NCI-H2029 treated with DMSO at 0.1 percent for 48 hours (cell line): ENCODE results near the gene DNAH1.

Experiments used
- DNase-seq: peaks from one replicate; lab custom pipeline; 2025; lab: John Stamatoyannopoulos, UW

The DNAH1 gene

DNA sequence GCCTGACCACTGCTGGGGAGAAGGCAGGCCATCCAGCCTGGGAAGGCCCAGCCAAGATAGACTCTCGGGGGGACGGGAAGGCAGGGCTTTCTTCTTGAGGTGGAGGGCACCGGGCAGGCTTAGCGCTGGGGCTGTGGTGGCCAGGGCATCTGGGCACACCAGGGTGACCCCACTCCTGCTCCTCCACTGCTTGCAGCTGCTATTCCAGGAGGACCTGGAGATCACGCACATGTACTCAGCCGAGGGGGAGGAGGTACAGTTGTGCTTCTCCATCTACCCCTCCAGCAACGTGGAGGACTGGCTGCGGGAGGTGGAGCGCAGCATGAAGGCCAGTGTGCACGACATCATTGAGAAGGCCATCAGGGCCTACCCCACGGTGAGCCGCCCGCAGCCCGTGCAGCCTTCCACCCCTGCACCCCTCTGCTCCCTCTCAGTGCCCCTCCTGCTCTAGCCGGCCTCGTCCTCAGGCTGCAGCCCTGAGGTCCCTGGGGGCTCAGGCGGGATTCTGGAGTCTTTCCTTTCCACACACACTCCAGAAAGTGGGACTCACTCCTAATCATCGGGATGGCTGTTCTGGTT, 42.3 kb downstream of the DNAH1 start:
- no peak for DNase-seq

DNA sequence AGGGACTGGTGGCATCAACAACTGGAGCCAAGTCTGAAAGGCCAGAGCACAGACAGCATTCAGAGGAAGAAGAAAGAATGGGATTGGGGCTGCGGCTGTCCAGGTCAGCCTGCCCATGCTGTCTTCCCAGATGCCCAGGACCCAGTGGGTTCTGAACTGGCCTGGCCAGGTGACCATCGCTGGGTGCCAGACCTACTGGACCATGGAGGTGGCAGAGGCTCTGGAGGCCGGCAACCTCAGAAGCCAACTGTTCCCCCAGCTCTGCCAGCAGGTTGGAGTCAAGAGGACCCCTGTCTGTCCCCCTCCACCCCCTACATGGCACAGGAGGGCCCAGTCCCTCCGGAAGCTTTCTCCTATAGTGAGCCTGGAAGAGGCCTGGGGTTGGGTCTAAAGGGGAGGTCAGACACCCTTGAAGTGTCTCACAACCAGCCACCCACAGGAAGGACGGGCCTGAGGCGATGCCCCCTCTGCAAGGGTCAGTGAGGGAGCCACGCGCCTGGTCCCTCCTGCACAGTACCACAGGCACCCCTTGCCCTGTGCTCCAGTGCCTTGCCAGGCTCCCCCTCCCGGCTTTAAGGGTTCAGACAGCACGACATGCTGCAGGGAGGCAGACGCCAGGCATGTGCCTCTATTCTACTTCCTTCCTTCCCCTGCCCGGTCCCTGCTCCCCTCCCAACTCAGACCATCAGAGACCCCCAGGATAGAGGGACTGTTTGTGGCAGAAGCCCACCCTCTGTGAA, 43.2 kb downstream of the DNAH1 start:
- DNase-seq, result no peak

DNA sequence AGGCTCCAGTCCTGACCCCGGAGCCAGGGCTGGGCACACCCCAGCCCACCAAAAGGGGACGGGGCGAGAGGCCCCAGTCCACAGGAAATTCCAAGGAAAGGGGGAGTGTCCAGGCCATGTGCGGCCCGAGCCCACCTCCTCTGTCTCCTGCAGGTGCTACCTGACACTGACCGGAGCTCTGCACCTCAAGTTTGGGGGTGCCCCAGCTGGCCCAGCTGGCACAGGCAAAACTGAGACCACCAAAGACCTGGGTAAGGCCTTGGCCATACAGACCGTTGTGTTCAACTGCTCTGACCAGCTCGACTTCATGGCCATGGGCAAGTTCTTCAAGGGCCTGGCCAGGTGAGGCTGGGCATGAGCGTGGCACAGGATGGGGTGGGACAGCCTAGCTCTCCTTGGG, 44.9 kb downstream of the DNAH1 start:
- DNase-seq, result no peak

DNA sequence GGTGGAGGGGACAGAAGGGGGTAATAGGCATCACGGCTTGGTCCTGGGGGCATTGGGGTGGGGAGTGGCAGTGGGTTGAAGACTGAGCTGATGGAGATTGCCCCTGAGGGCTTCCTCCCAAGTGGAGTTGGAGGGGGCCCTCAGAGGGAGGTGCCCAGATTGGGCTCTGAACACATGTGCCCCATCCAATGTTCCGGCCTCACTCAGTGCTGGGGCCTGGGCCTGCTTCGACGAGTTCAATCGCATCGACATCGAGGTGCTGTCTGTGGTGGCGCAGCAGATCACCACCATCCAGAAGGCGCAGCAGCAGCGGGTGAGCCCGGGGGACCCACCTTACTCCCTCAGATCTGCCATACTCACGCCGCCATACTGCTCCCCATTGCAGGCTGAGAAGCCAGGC, 45.3 kb downstream of the DNAH1 start:
- DNase-seq, result no peak

DNA sequence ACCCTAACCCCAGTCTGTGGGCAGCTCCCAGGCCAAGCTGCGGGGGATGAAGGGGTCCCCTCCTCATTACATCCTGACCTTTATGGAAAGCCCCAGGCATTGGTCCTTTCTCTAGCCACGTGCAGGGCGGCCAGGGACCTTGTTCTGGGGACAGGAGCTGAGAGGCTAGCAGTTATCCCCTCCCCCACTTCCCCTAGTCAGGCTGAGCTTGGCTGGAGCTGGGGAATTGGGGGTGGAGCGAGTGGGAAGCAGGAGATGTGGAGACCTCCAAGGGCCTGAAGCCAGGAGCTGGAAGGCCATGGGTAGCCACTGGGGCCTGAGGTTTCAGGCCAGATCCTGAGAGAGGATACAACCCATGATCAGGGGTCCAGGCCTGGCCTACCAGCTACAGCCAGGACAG, 45.8 kb downstream of the DNAH1 start:
- DNase-seq, result no peak

DNA sequence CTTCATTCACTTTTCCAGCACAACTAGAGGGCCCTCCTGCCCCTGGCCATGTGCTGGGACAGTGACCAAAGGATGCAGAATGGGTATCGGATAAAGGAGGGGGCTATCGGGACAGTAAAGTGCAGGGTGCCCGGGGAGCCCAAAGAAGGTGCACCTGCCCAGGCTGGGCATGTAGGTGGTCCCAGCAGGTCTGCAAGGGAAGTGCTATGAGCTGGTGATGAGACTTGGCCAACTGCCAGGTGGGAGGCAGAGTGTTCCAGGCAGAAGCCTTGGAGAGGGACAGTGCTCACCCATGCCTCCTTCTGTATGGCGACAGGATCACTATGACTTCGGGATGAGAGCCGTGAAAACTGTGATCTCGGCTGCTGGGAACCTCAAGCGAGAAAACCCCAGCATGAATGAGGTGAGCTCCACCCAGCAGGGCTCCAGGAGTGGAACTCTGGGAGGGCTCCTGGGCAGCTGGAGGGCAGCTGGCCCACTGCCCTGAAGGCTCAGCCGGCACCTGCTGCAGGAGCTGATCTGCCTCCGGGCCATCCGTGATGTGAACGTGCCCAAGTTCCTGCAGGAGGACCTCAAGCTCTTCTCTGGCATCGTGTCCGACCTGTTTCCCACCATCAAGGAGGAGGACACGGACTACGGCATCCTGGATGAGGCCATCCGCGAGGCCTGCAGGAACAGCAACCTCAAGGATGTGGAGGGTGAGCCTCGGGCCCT, 48.4 kb downstream of the DNAH1 start:
- DNase-seq, result no peak

DNA sequence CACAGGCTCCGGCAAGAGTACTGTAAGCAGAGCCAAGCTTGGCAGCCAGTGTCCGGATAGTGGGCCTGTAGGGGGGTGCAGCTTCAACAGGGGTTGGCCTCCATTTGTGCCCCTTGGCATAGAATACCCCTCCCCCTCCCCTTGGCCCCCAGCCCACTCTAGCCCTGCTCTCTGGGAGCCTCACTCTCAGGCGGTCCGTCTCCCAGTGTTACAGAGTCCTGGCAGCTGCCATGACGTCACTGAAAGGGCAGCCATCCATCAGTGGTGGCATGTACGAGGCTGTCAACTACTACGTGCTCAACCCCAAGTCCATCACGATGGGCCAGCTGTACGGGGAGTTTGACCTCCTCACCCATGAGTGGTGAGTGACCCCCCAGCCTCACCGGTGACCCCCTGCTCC, 50.4 kb downstream of the DNAH1 start:
- DNase-seq, result no peak

DNA sequence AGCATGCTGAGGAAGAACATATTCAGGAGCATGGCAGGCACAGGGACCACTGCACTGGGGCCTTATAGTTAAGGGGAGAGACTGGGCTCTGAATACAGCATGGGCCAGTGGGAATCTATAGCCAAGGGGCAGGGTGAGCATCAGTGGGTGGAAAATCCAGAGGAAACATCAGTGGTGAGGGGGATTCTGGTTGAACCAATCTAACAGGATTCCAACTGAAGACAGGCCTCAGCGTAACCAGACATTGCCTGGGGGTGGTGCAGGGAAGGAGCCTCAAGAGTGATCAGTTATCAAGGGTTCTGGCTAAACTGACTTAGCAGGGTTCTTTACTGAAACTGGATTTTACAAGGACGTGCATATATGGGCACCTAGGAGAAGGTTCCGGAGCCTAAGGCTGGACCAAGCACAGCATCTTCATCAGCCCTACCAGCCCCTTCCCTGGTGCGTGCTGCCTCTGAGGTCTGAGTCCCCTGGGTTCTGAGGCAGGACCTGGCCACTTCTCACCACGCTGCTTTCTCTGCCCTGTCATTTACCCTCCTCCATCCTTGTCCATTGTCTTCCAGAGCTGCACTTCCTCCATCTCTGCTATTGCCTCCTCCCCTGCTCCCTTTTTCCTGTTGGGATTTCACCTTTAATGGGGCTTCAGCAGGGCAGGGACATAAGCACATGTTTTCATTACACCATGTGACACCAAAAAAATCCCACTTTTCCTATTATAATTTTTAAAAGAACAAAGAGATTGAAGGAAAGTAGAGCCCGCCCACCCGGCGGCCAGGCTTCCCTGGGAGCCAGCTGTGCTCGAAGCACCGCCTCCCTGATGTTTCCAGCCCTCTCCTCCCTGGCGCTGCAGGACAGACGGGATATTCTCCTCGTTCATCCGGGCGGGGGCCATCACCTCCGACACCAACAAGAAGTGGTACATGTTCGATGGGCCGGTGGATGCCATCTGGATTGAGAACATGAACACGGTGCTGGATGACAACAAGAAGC, 52.1 kb downstream of the DNAH1 start:
- DNase-seq, result no peak

DNA sequence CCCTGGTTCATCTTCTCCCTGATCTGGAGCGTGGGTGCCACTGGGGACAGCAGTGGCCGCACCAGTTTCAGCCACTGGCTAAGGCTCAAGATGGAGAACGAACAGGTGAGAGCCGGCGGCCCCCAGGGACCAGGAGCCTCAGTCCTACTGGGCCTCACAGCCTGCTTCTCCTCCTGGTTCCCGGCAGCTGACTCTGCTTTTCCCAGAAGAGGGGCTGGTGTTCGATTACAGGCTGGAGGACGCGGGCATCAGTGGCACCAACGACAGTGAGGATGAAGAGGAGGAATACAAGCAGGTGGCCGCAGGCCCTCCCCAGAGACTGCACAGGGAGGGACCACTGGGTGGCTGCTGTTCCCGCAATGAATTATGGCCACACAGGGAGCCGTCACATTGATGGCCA, 54.4 kb downstream of the DNAH1 start:
- DNase-seq, result no peak

DNA sequence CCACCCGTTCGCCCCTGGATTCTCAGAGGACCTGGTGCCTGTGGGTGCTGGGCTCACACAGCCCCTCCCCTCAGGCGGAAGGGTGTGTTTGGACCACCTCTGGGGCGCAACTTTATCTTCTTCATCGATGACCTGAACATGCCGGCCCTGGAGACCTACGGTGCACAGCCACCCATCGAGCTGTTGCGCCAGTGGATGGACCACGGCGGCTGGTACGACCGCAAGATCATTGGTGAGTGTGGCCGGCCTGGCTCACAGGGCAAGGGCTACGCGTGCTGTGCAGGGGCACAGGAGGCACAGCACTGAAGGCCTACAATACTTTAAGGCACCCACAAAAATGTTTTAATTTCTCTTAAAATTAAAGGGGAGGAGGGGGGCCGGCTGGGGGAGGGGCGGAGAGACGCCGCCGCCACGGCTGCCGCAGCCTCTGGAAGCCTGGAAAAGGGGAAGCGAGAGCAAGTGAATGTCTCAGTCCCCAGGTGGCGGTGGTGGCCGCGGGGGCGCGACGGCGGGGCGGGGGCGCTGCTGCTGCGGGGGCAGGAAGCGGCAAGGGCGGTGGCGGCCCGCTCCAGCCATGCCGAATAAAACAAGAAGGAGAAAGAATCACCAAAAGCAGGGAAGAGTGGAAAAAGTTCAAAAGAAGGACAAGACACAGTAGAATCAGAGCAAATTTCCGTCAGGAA, 56.8 kb downstream of the DNAH1 start:
- no peak for DNase-seq

DNA sequence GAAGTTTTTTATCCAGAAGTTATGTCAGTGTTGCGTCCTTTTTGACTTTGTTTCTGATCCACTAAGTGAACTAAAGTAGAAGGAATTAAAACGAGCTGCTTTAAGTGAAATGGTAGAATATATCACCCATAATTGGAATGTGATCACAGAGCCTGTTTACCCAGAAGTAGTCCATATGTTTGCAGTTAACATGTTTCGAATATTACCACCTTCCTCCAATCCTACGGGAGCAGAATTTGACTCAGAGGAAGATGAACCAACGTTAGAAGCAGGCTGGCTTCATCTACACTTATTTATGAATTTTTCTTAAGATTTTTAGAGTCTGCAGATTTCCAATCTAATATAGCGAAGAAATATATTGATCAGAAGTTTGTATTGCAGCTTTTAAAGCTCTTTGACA, 57.6 kb downstream of the DNAH1 start:
- no peak for DNase-seq

DNA sequence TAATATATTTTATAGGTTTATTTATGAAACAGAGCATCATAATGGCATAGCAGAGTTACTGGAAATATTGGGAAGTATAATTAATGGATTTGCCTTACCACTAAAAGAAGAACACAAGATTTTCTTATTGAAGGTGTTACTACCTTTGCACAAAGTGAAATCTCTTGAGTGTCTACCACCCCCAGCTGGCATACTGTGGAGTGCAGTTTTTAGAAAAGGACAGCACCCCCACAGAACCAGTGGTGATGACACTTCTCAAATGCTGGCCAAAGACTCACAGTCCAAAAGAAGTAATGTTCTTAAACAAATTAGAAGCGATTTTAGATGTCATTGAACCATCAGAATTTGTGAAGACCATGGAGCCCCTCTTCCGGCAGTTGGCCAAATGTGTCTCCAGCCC, 58.1 kb downstream of the DNAH1 start:
- DNase-seq, result no peak

DNA sequence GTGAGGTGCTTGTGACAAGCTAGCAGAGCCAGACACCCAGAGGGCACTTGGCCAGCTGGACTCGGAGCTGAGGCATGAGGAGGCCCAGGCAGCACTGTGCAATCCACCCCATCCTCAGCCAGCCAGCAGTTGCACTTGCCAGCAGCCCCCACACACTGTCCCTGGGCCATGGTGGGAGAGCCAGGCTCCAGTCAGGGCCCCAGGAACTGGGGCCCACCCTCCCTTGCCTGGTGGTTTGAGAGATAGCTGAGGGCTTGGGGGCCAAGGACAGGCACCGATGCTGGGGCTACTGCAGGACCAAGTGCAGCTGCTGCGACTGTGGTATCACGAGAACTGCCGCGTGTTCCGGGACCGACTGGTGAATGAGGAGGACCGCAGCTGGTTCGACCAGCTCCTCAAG, 63.5 kb downstream of the DNAH1 start:
- no peak for DNase-seq

DNA sequence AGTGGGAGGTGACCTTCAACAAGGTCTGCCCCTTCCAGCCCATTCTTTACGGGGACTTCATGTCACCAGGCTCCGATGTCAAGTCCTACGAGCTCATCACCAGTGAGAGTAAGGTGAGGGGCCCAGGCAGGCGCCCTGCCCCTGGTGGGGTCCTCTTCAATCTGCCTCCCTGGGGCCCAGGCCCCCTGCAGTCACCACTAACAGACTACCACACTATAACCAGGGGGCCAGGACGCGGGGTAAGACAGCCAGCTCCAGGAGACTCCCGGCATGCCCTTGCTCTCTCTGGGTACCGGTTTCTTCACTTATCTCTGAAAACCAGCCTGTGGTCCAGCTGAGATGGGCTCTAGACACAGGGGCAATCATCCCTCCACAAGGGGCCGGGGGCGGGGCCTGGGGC, 63.9 kb downstream of the DNAH1 start:
- DNase-seq, result no peak

DNA sequence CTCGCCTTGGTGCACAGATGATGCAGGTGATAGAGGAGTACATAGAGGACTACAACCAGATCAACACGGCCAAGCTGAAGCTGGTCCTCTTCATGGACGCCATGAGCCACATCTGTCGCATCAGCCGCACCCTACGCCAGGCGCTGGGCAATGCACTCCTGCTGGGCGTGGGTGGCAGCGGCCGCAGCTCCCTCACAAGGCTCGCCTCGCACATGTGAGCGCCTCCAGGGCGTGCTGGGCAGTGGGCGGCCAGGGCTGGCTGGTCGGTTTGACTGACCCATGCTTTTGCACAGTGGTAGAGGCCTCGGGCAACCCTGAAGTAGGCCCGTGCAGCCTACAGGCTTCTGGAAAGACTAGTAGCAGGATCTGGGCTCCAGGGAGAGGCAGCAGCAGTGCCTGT, 65.5 kb downstream of the DNAH1 start:
- DNase-seq, result no peak

DNA sequence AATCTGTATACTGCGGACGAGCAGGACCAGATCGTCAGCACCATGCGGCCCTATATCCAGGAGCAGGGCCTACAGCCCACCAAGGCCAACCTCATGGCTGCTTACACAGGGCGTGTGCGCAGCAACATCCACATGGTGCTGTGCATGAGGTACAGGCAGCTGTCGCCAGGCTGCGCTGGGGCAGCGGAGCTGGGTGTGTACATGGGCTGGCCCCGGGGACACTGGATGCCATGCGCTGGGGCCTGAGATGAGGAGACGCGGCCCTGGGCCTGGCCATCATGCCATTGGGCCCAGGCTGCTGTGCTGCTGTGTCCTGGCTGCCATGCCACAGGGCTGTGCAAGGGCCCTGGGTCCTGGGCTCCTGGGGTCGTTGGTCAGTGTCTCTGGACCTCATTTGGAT, 67.3 kb downstream of the DNAH1 start:
- no peak for DNase-seq

DNA sequence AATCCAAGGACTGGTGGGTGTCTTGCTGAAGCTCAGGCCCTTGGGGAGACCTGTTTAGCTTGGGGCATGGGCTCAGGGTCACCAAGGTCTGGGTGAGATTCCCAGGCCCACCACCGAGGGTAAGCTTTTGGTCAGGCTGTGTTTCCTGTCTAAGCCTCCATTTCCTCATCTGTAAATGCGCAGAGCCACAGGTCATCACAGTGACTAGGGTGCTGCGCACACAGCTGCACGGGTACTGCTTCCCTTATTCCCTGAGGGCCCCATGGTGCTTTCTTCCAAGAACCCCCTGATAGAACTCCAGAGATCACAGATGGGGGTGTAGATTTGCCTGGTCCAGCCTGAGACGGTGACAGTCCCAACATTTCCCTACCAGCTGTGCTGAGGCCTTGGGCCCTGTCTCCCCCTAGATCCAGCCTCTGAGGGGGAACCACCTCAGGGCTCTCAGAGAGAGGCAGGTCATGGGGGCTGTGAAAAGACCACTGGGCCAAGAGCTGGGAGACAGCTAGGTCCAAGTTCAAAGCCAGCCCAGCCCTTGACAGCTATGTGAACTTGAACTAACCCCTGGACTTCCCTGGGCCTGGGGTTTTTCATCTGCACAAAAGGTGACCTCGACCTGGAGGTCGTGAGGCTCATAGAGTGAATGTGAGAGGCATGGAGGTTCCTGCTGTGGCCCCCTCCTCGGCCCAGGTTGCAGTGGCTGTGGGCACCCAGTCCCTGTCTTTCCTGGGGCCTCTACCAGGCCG, 68.1 kb downstream of the DNAH1 start:
- DNase-seq, result no peak

DNA sequence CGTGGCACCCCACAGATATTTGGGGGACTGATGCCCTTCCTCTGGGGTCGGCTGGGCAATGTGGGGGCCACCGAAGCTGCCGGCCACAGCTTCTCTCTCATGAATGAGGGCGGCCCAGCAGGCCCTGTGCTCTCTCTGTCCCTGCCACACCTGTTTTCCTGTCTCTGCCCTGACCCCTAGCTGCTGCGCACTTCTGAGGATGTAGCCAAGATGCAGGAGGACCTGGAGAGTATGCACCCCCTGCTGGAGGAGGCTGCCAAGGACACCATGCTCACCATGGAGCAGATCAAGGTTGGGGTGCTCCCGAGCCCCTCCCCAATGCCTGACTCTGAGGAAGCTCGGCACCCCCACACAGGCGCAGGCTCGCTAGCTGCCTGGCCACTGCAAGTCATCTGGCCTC, 69.0 kb downstream of the DNAH1 start:
- DNase-seq, result no peak

DNA sequence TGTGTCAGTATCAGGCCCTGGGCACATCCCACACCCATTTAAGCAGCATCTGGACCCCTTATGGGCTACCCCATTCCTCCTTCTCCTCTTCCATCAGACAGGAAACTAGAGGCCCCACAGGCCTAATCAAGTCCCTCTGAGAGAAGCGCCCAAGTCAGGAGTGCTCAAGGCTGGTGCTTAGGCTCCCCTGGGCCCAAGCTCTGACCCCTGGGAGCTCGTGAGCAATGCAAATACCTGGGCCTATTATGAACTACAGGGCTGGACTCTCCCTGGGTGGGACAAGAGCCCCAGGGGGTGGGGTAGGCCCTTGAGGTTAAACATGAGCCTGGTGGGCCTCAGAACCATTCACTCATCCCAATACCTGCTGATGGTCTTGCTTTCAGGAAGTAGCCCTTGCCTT, 71.4 kb downstream of the DNAH1 start:
- no peak for DNase-seq

DNA sequence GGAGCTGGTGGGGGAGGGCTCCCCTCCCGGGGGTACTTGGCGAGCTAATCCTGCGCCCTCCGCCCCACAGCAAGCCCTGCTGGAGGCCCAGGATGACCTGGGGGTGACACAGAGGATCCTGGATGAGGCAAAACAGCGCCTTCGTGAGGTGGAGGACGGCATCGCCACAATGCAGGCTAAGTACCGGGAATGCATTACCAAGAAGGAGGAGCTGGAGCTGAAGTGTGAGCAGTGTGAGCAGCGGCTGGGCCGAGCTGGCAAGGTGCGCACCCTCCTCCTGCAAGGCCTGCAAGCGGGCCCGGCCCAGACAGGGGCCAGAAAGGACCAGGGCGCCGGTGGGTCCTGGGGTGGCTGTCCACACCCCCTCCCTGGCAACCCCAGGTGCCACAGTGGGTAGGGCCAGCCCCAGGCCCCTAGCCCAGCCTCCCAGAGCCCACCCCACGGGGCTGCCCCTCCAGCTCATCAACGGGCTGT, 72.3 kb downstream of the DNAH1 start:
- DNase-seq, result no peak

DNA sequence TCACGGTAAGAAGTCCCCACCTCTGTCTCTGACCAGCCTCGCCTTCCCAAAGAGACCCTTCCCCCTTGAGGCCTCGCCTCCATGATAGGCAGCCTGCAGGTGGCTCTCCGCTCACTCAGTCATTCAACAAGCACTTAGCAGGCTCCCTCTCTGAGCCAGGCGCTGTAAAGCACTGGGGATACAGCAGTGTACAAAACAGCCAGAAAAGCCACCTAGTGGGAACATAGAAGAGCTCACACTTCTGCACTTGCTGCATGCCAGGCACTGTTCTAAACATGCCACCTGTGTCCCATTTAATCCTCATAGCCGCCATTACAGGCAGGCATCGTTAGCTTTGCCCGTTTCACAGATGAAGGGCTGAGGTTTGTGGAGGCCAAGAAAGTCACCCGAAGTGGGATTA, 72.8 kb downstream of the DNAH1 start:
- DNase-seq, result no peak
